Keratinocyte (primary cell): ENCODE measurements around the gene IGFBP1. TPM values are rescaled to one million over a fixed set of nuclear protein-coding genes. Genes with fewer than 3 reads are reported as not detected.
A peak's percentile ranks its signal among the peaks of the same experiment; 100 is the strongest.

Experiments
- DNase-seq: peaks from one replicate; pipeline ENCODE4 v3.0.0-alpha.2; 2011; ENCODE audit warnings: low read depth, missing footprints, low spot score
- FAIRE-seq: peaks from 2 replicates; lab custom pipeline; 2011; peaks lifted over from hg19 to GRCh38; lab: Jason Lieb, UNC
- H2AFZ ChIP-seq: 2 replicates; pipeline ENCODE4 v1.6.0; 2012; ENCODE audit warnings: low read length, control low read depth, inconsistent platforms; ENCODE audit not compliant: control insufficient read depth
- H3K27ac ChIP-seq: 2 replicates; pipeline ENCODE4 v1.5.1; 2011; ENCODE audit warnings: low read length; ENCODE audit not compliant: control insufficient read depth, insufficient read depth
- H3K27me3 ChIP-seq: 3 replicates; pipeline ENCODE4 v1.6.0; 2011; ENCODE audit warnings: low read length; ENCODE audit not compliant: control insufficient read depth, insufficient read depth; ENCODE audit errors: extremely low read depth
- H3K36me3 ChIP-seq, 2 experiments: 2 replicates in 1 of 2; 3 replicates in 1 of 2; pipeline ENCODE4 v1.5.1; 2011; ENCODE audit warnings: low read length in 2 of 2, mild to moderate bottlenecking in 1 of 2; ENCODE audit not compliant: control insufficient read depth in 2 of 2, insufficient read depth in 2 of 2; ENCODE audit errors: extremely low read depth in 1 of 2
- H3K4me1 ChIP-seq: 3 replicates; pipeline ENCODE4 v1.5.1; 2011; ENCODE audit warnings: low read length; ENCODE audit not compliant: control insufficient read depth, insufficient read depth; ENCODE audit errors: extremely low read depth
- H3K4me2 ChIP-seq: 3 replicates; pipeline ENCODE4 v1.6.0; 2011; ENCODE audit warnings: low read depth, low read length; ENCODE audit not compliant: control insufficient read depth, insufficient read depth; ENCODE audit errors: extremely low read depth
- H3K4me3 ChIP-seq, 3 experiments: fragments of 200-600 bp in 1 of 3; sonication (generic) in 1 of 3; 2 replicates in 2 of 3; 3 replicates in 1 of 3; pipeline ENCODE4 v1.5.1; 2011 to 2016; ENCODE audit warnings: low read length in 3 of 3, mild to moderate bottlenecking in 3 of 3, control low read depth in 2 of 3, inconsistent platforms in 1 of 3, low read depth in 1 of 3, mixed read lengths in 1 of 3, mixed run types in 1 of 3, moderate library complexity in 1 of 3; ENCODE audit not compliant: control insufficient read depth in 2 of 3, insufficient read depth in 2 of 3; ENCODE audit errors: extremely low read depth in 1 of 3
- H3K79me2 ChIP-seq: 2 replicates; pipeline ENCODE4 v1.6.0; 2012; ENCODE audit warnings: low read length; ENCODE audit not compliant: control insufficient read depth, insufficient read depth
- H3K9ac ChIP-seq: 3 replicates; pipeline ENCODE4 v1.6.0; 2011; ENCODE audit warnings: low read length; ENCODE audit not compliant: control insufficient read depth, insufficient read depth; ENCODE audit errors: extremely low read depth
- H3K9me1 ChIP-seq: 3 replicates; pipeline ENCODE4 v1.6.0; 2011; ENCODE audit warnings: low read length; ENCODE audit not compliant: control insufficient read depth, insufficient read depth; ENCODE audit errors: extremely low read depth
- H3K9me3 ChIP-seq: 2 replicates; pipeline ENCODE4 v1.5.1; 2012; ENCODE audit warnings: low read depth, low read length; ENCODE audit not compliant: control insufficient read depth
- H4K20me1 ChIP-seq: 3 replicates; pipeline ENCODE4 v1.6.0; 2011; ENCODE audit warnings: low read length; ENCODE audit not compliant: control insufficient read depth, insufficient read depth; ENCODE audit errors: extremely low read depth
- EZH2 ChIP-seq: IDR thresholded peaks from one replicate; pipeline ENCODE4 v1.6.1; 2012; ENCODE audit warnings: inconsistent platforms, mild to moderate bottlenecking, low read length, moderate library complexity
- dilution Hi-C: fragments of 300-500 bp; cut with MboI; formaldehyde crosslinking; loops from one replicate; pipeline ENCODE4 v1.7.0; 2020; ENCODE audit warnings: low sequenced_read_pairs; ENCODE audit not compliant: extremely low pct_ligation_motif_present
- polyA plus RNA-seq, 5 experiments: library from polyadenylated mRNA; depleted of rRNA in 3 of 5; stranded (reverse) in 3 of 5; stranded (forward) in 1 of 5; unstranded in 1 of 5; fragments of >200 nt; gene quantifications; 1 replicate in 1 of 5; 2 replicates in 3 of 5; 3 replicates in 1 of 5; pipeline versions ENCODE4 v1.2.1 to v1.2.3, GENCODE V29; 2011 to 2012; ENCODE audit warnings: missing spikeins in 2 of 5, low read depth in 1 of 5, low replicate concordance in 1 of 5
- TF ChIP-seq, protein P1 (sequence below), 3 experiments: IDR thresholded peaks in 1 of 3; conservative IDR thresholded peaks in 1 of 3; optimal IDR thresholded peaks in 1 of 3; 2 replicates in 2 of 3; 3 replicates in 1 of 3; pipeline versions ENCODE3 to v1.5.1; 2011; ENCODE audit warnings: low read length in 3 of 3, mild to moderate bottlenecking in 3 of 3, moderate library complexity in 2 of 3, control low read depth in 1 of 3, inconsistent platforms in 1 of 3; ENCODE audit not compliant: insufficient read depth in 2 of 3; ENCODE audit errors: extremely low read depth in 1 of 3

The IGFBP1 gene
- polyA plus RNA-seq, 1 donor (not counting 4 experiments of a cell fraction or from before 2014, with no cell fraction given) = not detected

DNA sequence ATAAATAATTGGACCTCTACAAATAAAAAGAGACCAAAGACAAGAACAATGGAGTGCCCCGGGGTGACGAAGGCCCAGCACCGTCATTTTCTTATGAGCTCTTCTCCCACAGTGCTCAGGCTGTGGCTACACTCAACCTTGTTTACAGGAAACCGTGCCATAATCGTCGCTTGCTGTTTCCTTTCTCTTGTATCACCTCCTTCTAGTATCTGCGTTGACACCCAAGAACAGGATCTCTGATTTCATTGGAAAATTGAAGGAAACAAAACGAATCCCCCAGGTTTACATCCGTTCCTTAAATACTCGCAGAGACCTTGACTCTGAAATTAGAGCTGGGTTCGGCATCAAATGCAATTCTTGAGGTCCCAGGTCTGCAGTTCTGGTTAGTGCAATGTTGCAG is 34.5 kb downstream of the IGFBP1 start:
- dilution Hi-C loops = loop anchor here (10.0 kb wide), 1 partner anchor 432 kb away; no protein-coding TSS in a partner anchor
- Histone ChIP-seq H3K4me2 (peak overlapping the region; percentile 94), H3K79me2 (no peaks in the 10 kb centered on the region), H3K9me1 (no peaks in the 10 kb centered on the region), H4K20me1 (no peaks in the 10 kb centered on the region), H3K27me3 (peaks cover 37% of the 10 kb centered on the region), H3K27ac (no peak overlapping the region), H3K9ac (peak overlapping the region; percentile 52), H2AFZ (peak overlapping the region; percentile 58), H3K4me3 (peak overlapping the region in 2 of 3 experiments; percentile 58 to 66), H3K9me3 (no peaks in the 10 kb centered on the region), H3K36me3 (no peaks in the 10 kb centered on the region), H3K4me1 (peaks cover 31% of the 10 kb centered on the region)
- DNase-seq = no peak
- peak; percentile 46 for FAIRE-seq
- no peak for TF ChIP-seq EZH2
- TF ChIP-seq, protein P1, sequence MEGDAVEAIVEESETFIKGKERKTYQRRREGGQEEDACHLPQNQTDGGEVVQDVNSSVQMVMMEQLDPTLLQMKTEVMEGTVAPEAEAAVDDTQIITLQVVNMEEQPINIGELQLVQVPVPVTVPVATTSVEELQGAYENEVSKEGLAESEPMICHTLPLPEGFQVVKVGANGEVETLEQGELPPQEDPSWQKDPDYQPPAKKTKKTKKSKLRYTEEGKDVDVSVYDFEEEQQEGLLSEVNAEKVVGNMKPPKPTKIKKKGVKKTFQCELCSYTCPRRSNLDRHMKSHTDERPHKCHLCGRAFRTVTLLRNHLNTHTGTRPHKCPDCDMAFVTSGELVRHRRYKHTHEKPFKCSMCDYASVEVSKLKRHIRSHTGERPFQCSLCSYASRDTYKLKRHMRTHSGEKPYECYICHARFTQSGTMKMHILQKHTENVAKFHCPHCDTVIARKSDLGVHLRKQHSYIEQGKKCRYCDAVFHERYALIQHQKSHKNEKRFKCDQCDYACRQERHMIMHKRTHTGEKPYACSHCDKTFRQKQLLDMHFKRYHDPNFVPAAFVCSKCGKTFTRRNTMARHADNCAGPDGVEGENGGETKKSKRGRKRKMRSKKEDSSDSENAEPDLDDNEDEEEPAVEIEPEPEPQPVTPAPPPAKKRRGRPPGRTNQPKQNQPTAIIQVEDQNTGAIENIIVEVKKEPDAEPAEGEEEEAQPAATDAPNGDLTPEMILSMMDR (optimal IDR thresholded peaks at IDR 0.05 in 1 of 3, IDR thresholded peaks at IDR 0.05 in 1 of 3, conservative IDR thresholded peaks at IDR 0.05 in 1 of 3; ENCODE audit: extremely low read depth in 1 of 3, insufficient read depth in 2 of 3, low read length in 3 of 3) = no peak

DNA sequence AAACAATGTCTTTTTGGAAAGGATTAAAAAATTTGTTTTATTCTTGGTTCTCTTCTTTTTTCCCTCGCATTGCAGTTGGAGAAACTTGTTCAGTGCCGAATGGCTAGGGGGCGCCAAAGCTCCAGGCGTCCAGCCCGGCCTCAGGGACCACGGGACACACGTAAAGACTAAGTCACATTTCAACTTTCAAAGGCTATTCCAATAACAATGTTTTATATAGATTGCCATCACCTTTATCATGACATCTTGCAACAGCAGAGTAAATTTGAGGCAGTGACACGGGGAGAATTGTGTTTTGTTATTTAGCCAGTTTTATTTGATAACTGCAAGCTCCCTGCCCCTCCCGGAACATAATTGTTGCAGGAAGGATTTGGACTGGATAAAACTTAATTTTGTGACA is 35.0 kb downstream of the IGFBP1 start:
- dilution Hi-C loops = loop anchor here (10.0 kb wide), 1 partner anchor 432 kb away; no protein-coding TSS in a partner anchor
- H3K9ac ChIP-seq = peak overlapping the region; percentile 52
- H3K27me3 ChIP-seq = peaks cover 32% of the 10 kb centered on the region
- no peak overlapping the region for H3K27ac ChIP-seq
- peak overlapping the region; percentile 58 for H2AFZ ChIP-seq
- FAIRE-seq (peak; percentile 77), DNase-seq (no peak)
- H4K20me1 ChIP-seq = no peaks in the 10 kb centered on the region
- H3K9me1 ChIP-seq = no peaks in the 10 kb centered on the region
- no peaks in the 10 kb centered on the region for H3K9me3 ChIP-seq
- no peaks in the 10 kb centered on the region for H3K36me3 ChIP-seq
- H3K4me1 ChIP-seq = peaks cover 28% of the 10 kb centered on the region
- peak overlapping the region in 2 of 3 experiments; percentile 58 to 66 for H3K4me3 ChIP-seq
- H3K79me2 ChIP-seq = no peaks in the 10 kb centered on the region
- peak overlapping the region; percentile 94 for H3K4me2 ChIP-seq
- TF ChIP-seq, protein P1 (optimal IDR thresholded peaks at IDR 0.05 in 1 of 3, IDR thresholded peaks at IDR 0.05 in 1 of 3, conservative IDR thresholded peaks at IDR 0.05 in 1 of 3; ENCODE audit: extremely low read depth in 1 of 3, insufficient read depth in 2 of 3, low read length in 3 of 3) = peak; percentile 82 to 92 (median 89)
- no peak for TF ChIP-seq EZH2
